GM23338 (cell line): Measurements from ENCODE around the gene NGEF. TPM values are rescaled to one million over a fixed set of nuclear protein-coding genes. Genes with fewer than 3 reads are reported as not detected.

Experiments
- CREB1 ChIP-seq: fragments of 250-450 bp; sonication (Bioruptor Pico); IDR thresholded peaks from 2 replicates; pipeline ENCODE4 v1.5.0; 2020; ENCODE audit warnings: low read depth, mild to moderate bottlenecking, moderate library complexity
- EZH2 ChIP-seq: fragments of 200-600 bp; sonication (generic); IDR thresholded peaks from one replicate; pipeline ENCODE4 v1.8.0; 2017; ENCODE audit warnings: antibody characterized with exemption, mild to moderate bottlenecking, low read depth; ENCODE audit not compliant: unreplicated experiment
- EZH2phosphoT487 ChIP-seq: fragments of 200-600 bp; sonication (generic); IDR thresholded peaks from one replicate; pipeline ENCODE4 v1.8.1; 2018; ENCODE audit warnings: antibody characterized with exemption; ENCODE audit not compliant: unreplicated experiment
- NANOG ChIP-seq: IDR thresholded peaks from 2 replicates; pipeline ENCODE4 v1.6.1; 2016; ENCODE audit warnings: antibody characterized with exemption, borderline replicate concordance
- POLR2AphosphoS5 ChIP-seq: IDR thresholded peaks from 2 replicates; pipeline ENCODE4 v1.6.1; 2016; ENCODE audit warnings: antibody characterized with exemption, low read depth
- ZNF114 ChIP-seq: fragments of 250-450 bp; sonication (Bioruptor Pico); IDR thresholded peaks from 2 replicates; pipeline ENCODE4 v1.5.0; 2020; ENCODE audit warnings: mild to moderate bottlenecking, moderate library complexity
- polyA plus RNA-seq: library from polyadenylated mRNA; unstranded; fragments of >200 nt; fragmentation: Nextera tagmentation; extraction: Ambion mirVana; gene quantifications from 2 replicates; pipeline ENCODE4 v1.2.1, GENCODE V29; 2016
- total RNA-seq: library from RNA; depleted of rRNA; stranded (reverse); fragments of >200 nt; shearing (Covaris generic); gene quantifications from 2 replicates; pipeline ENCODE4 v1.2.3, GENCODE V29; 2014
- TF ChIP-seq, protein P1 (sequence below): fragments of 250-450 bp; sonication (Bioruptor Pico); IDR thresholded peaks from 2 replicates; pipeline ENCODE4 v1.5.0; 2020; ENCODE audit warnings: mild to moderate bottlenecking, moderate library complexity
- TF ChIP-seq, protein P2 (sequence below): IDR thresholded peaks from one replicate; pipeline ENCODE4 v1.6.1; 2018; ENCODE audit warnings: antibody characterized with exemption; ENCODE audit not compliant: unreplicated experiment

Gene NGEF
- total and polyA plus RNA-seq, 2 experiments from 2014 or later = 1.8 to 5.4 TPM

DNA sequence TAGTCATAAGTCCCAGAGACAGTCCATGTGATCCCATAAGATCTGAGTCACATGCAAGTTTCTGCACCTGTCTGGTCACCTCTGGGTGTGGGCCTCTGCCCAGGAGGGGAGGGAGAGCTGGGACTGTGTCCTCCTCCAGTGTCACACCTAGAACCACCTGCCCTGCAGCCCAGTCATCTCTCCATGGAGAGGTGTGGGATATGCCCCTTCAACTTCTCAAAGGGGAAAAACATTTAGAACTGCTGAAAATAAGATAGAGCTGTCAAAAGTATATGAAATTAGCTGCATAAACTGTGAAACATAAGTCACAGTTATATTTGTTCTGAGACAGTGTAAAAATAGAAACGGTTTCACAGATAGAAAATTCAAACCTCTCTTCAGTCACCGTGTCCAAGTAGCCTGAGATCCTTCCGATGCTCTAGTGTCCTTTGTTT lies 55.4 kb downstream of the NGEF start (continued):
- TF ChIP-seq, protein P1, sequence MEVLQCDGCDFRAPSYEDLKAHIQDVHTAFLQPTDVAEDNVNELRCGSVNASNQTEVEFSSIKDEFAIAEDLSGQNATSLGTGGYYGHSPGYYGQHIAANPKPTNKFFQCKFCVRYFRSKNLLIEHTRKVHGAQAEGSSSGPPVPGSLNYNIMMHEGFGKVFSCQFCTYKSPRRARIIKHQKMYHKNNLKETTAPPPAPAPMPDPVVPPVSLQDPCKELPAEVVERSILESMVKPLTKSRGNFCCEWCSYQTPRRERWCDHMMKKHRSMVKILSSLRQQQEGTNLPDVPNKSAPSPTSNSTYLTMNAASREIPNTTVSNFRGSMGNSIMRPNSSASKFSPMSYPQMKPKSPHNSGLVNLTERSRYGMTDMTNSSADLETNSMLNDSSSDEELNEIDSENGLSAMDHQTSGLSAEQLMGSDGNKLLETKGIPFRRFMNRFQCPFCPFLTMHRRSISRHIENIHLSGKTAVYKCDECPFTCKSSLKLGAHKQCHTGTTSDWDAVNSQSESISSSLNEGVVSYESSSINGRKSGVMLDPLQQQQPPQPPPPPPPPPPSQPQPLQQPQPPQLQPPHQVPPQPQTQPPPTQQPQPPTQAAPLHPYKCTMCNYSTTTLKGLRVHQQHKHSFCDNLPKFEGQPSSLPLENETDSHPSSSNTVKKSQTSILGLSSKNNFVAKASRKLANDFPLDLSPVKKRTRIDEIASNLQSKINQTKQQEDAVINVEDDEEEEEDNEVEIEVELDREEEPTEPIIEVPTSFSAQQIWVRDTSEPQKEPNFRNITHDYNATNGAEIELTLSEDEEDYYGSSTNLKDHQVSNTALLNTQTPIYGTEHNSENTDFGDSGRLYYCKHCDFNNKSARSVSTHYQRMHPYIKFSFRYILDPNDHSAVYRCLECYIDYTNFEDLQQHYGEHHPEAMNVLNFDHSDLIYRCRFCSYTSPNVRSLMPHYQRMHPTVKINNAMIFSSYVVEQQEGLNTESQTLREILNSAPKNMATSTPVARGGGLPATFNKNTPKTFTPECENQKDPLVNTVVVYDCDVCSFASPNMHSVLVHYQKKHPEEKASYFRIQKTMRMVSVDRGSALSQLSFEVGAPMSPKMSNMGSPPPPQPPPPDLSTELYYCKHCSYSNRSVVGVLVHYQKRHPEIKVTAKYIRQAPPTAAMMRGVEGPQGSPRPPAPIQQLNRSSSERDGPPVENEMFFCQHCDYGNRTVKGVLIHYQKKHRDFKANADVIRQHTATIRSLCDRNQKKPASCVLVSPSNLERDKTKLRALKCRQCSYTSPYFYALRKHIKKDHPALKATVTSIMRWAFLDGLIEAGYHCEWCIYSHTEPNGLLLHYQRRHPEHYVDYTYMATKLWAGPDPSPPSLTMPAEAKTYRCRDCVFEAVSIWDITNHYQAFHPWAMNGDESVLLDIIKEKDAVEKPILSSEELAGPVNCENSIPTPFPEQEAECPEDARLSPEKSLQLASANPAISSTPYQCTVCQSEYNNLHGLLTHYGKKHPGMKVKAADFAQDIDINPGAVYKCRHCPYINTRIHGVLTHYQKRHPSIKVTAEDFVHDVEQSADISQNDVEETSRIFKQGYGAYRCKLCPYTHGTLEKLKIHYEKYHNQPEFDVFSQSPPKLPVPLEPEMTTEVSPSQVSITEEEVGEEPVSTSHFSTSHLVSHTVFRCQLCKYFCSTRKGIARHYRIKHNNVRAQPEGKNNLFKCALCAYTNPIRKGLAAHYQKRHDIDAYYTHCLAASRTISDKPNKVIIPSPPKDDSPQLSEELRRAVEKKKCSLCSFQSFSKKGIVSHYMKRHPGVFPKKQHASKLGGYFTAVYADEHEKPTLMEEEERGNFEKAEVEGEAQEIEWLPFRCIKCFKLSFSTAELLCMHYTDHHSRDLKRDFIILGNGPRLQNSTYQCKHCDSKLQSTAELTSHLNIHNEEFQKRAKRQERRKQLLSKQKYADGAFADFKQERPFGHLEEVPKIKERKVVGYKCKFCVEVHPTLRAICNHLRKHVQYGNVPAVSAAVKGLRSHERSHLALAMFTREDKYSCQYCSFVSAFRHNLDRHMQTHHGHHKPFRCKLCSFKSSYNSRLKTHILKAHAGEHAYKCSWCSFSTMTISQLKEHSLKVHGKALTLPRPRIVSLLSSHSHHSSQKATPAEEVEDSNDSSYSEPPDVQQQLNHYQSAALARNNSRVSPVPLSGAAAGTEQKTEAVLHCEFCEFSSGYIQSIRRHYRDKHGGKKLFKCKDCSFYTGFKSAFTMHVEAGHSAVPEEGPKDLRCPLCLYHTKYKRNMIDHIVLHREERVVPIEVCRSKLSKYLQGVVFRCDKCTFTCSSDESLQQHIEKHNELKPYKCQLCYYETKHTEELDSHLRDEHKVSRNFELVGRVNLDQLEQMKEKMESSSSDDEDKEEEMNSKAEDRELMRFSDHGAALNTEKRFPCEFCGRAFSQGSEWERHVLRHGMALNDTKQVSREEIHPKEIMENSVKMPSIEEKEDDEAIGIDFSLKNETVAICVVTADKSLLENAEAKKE (CRISPR knock-in tag) = no peak
- no peak for TF ChIP-seq POLR2AphosphoS5
- no peak for TF ChIP-seq NANOG
- TF ChIP-seq CREB1 (CRISPR knock-in tag) = no peak
- TF ChIP-seq, protein P2, sequence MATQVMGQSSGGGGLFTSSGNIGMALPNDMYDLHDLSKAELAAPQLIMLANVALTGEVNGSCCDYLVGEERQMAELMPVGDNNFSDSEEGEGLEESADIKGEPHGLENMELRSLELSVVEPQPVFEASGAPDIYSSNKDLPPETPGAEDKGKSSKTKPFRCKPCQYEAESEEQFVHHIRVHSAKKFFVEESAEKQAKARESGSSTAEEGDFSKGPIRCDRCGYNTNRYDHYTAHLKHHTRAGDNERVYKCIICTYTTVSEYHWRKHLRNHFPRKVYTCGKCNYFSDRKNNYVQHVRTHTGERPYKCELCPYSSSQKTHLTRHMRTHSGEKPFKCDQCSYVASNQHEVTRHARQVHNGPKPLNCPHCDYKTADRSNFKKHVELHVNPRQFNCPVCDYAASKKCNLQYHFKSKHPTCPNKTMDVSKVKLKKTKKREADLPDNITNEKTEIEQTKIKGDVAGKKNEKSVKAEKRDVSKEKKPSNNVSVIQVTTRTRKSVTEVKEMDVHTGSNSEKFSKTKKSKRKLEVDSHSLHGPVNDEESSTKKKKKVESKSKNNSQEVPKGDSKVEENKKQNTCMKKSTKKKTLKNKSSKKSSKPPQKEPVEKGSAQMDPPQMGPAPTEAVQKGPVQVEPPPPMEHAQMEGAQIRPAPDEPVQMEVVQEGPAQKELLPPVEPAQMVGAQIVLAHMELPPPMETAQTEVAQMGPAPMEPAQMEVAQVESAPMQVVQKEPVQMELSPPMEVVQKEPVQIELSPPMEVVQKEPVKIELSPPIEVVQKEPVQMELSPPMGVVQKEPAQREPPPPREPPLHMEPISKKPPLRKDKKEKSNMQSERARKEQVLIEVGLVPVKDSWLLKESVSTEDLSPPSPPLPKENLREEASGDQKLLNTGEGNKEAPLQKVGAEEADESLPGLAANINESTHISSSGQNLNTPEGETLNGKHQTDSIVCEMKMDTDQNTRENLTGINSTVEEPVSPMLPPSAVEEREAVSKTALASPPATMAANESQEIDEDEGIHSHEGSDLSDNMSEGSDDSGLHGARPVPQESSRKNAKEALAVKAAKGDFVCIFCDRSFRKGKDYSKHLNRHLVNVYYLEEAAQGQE = no peak
- no peak for TF ChIP-seq EZH2
- TF ChIP-seq EZH2phosphoT487 = no peak
- TF ChIP-seq ZNF114 = no peak
